Measurements from ENCODE around the gene FGF21. TPM values are rescaled to one million over a fixed set of nuclear protein-coding genes. Genes with fewer than 3 reads are reported as not detected.
A peak's percentile ranks its signal among the peaks of the same experiment; 100 is the strongest.

FGF21 gene
- total and polyA plus RNA-seq, 10 of the 15 experiments (the other 5 are each of a cell fraction or from before 2014, with no cell fraction given), result not detected

DNA sequence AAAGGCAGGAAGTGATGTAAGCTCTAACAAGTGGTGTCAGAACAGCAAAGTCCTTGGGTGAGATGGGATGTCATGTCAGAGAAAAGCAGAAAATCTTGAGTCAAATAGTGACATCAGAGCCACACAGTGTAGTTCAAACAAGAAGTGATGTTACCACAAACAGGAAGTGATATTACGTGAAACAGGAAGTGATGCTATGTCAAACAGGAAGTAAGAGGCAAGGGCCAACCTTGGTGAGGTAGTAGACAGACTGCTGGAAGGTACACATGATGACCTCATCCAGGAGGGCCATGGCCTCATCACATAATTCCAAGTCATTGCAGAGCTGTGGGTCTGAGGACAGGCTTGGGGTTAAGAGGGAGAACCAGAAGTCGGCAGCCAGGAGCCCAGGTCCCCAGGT lies 28.8 kb upstream of the FGF21 start (continued):
- TF ChIP-seq, protein P1, sequence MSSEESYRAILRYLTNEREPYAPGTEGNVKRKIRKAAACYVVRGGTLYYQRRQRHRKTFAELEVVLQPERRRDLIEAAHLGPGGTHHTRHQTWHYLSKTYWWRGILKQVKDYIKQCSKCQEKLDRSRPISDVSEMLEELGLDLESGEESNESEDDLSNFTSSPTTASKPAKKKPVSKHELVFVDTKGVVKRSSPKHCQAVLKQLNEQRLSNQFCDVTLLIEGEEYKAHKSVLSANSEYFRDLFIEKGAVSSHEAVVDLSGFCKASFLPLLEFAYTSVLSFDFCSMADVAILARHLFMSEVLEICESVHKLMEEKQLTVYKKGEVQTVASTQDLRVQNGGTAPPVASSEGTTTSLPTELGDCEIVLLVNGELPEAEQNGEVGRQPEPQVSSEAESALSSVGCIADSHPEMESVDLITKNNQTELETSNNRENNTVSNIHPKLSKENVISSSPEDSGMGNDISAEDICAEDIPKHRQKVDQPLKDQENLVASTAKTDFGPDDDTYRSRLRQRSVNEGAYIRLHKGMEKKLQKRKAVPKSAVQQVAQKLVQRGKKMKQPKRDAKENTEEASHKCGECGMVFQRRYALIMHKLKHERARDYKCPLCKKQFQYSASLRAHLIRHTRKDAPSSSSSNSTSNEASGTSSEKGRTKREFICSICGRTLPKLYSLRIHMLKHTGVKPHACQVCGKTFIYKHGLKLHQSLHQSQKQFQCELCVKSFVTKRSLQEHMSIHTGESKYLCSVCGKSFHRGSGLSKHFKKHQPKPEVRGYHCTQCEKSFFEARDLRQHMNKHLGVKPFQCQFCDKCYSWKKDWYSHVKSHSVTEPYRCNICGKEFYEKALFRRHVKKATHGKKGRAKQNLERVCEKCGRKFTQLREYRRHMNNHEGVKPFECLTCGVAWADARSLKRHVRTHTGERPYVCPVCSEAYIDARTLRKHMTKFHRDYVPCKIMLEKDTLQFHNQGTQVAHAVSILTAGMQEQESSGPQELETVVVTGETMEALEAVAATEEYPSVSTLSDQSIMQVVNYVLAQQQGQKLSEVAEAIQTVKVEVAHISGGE (CRISPR knock-in tag; IDR thresholded peaks at IDR 0.05), result no peak
- TF ChIP-seq, protein P2, sequence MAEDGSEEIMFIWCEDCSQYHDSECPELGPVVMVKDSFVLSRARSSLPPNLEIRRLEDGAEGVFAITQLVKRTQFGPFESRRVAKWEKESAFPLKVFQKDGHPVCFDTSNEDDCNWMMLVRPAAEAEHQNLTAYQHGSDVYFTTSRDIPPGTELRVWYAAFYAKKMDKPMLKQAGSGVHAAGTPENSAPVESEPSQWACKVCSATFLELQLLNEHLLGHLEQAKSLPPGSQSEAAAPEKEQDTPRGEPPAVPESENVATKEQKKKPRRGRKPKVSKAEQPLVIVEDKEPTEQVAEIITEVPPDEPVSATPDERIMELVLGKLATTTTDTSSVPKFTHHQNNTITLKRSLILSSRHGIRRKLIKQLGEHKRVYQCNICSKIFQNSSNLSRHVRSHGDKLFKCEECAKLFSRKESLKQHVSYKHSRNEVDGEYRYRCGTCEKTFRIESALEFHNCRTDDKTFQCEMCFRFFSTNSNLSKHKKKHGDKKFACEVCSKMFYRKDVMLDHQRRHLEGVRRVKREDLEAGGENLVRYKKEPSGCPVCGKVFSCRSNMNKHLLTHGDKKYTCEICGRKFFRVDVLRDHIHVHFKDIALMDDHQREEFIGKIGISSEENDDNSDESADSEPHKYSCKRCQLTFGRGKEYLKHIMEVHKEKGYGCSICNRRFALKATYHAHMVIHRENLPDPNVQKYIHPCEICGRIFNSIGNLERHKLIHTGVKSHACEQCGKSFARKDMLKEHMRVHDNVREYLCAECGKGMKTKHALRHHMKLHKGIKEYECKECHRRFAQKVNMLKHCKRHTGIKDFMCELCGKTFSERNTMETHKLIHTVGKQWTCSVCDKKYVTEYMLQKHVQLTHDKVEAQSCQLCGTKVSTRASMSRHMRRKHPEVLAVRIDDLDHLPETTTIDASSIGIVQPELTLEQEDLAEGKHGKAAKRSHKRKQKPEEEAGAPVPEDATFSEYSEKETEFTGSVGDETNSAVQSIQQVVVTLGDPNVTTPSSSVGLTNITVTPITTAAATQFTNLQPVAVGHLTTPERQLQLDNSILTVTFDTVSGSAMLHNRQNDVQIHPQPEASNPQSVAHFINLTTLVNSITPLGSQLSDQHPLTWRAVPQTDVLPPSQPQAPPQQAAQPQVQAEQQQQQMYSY (CRISPR knock-in tag; IDR thresholded peaks at IDR 0.05), result no peak
- TF ChIP-seq HDAC2 (IDR thresholded peaks at IDR 0.05) (no peak), NFYA (IDR thresholded peaks at IDR 0.05; ENCODE audit: borderline replicate concordance, low read depth, low read length) (no peak), POLR2AphosphoS5 (IDR thresholded peaks at IDR 0.05; ENCODE audit: low read length) (no peak), ZNF592 (IDR thresholded peaks at IDR 0.05) (no peak), NRF1 (conservative IDR thresholded peaks at IDR 0.05; ENCODE audit: low read depth, low read length) (no peak), ZBTB40 (IDR thresholded peaks at IDR 0.05; ENCODE audit: borderline replicate concordance) (peak; percentile 74), KAT2A (conservative IDR thresholded peaks at IDR 0.05; ENCODE audit: control insufficient read depth, low read depth, low read length) (no peak), SPI1 (IDR thresholded peaks at IDR 0.05; ENCODE audit: borderline replicate concordance, insufficient read depth, low read depth, low read length) (peak; percentile 63; the same call in 1 of the 2 replicates), GABPA (IDR thresholded peaks at IDR 0.05; ENCODE audit: low read depth) (peak; percentile 84), CREB1 (IDR thresholded peaks at IDR 0.05; ENCODE audit: low read depth) (peak; percentile 88)
- TF ChIP-seq, protein P3, sequence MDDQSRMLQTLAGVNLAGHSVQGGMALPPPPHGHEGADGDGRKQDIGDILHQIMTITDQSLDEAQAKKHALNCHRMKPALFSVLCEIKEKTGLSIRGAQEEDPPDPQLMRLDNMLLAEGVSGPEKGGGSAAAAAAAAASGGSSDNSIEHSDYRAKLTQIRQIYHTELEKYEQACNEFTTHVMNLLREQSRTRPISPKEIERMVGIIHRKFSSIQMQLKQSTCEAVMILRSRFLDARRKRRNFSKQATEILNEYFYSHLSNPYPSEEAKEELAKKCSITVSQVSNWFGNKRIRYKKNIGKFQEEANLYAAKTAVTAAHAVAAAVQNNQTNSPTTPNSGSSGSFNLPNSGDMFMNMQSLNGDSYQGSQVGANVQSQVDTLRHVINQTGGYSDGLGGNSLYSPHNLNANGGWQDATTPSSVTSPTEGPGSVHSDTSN (IDR thresholded peaks at IDR 0.05; ENCODE audit: insufficient replicate concordance, low read depth, low read length), result no peak

Data from GM12878 (cell line).